Aorta (tissue), 5 donors: ENCODE data around the gene ARHGAP26. TPM values are rescaled to one million over a fixed set of nuclear protein-coding genes. Genes with fewer than 3 reads are reported as not detected.
A peak's percentile ranks its signal among the peaks of the same experiment; 100 is the strongest.

Source experiments
- ATAC-seq: fragments of 200-7000 bp; cut with Tn5 transposase; one replicate; pipeline ENCODE4 v1.9.1; 2022; ENCODE audit warnings: moderate library complexity; ENCODE audit not compliant: low FRiP score
- DNase-seq, 2 donors: peaks; one replicate each; pipeline ENCODE4 v3.0.0-alpha.2; 2020
- H3K27ac ChIP-seq, 2 donors: one replicate each; pipeline ENCODE4 v1.5.1; 2013; ENCODE audit warnings: low read length in 2 of 2, mild to moderate bottlenecking in 2 of 2, moderate library complexity in 2 of 2, control low read depth in 1 of 2, inconsistent platforms in 1 of 2, low read depth in 1 of 2
- H3K27me3 ChIP-seq, 2 donors: one replicate each; pipeline ENCODE4 v1.6.1; 2013; ENCODE audit warnings: control low read depth in 1 of 2, low read length in 1 of 2, mild to moderate bottlenecking in 1 of 2, moderate library complexity in 1 of 2; ENCODE audit not compliant: insufficient read depth in 2 of 2, control insufficient read depth in 1 of 2
- H3K36me3 ChIP-seq, 2 donors: one replicate each; pipeline ENCODE4 v1.6.1; 2013; ENCODE audit warnings: control low read depth in 1 of 2, low read length in 1 of 2, mild to moderate bottlenecking in 1 of 2; ENCODE audit not compliant: insufficient read depth in 2 of 2, control insufficient read depth in 1 of 2
- H3K4me1 ChIP-seq, 2 donors: one replicate each; pipeline ENCODE4 v1.6.1; 2013; ENCODE audit warnings: low read length in 2 of 2, control low read depth in 1 of 2, mild to moderate bottlenecking in 1 of 2, moderate library complexity in 1 of 2; ENCODE audit not compliant: insufficient read depth in 2 of 2, control insufficient read depth in 1 of 2
- H3K4me3 ChIP-seq, 2 donors: one replicate each; pipeline ENCODE4 v1.5.1; 2013; ENCODE audit warnings: low read length in 2 of 2, control low read depth in 1 of 2, mild to moderate bottlenecking in 1 of 2
- H3K9me3 ChIP-seq: one replicate; pipeline ENCODE4 v1.6.1; 2013; ENCODE audit warnings: mild to moderate bottlenecking, low read length; ENCODE audit not compliant: control insufficient read depth
- WGBS, 2 donors: extraction: QIAGEN DNeasy Blood & Tissue Kit; methylation state at CpG; one replicate each; pipeline ENCODE4 v1.1.7; 2013; 5-methylcytosine and 5-hydroxymethylcytosine counted together
- intact Hi-C, 2 donors: fragments of 100-400 bp; cut with DNase I; formaldehyde crosslinking; loops; one replicate each; pipeline versions ENCODE4 v1.14.2 to v1.15.0; 2022
- polyA plus RNA-seq, 2 donors: library from polyadenylated mRNA; stranded (reverse); fragments of 200-250 nt; gene quantifications; one replicate each; pipeline ENCODE4 v1.2.3, GENCODE V29; 2013
- total RNA-seq, 2 donors: library from RNA; stranded (reverse); fragmentation: NEBNext Ultra II Directional; extraction: Animal tissue kit (Norgen Biotek cat#: 25700); gene quantifications; one replicate each; pipeline ENCODE4 v1.2.1, GENCODE V29; 2021
- donor health status: healthy with polysubstance abuse.
- donor health status: Bipolar disorder and iron deficiency.
- donor health status: DM: no; HTN: no; CAD: no.
- donor health status: DM: no; HTN: no; CAD: no.
- donor health status: DM: yes; HTN: yes; CAD: no.

Gene ARHGAP26
- total and polyA plus RNA-seq, 4 donors: 4.5 to 70.7 (median 29.6) TPM

GRCh38 chr5:143215690-143216089 is 445.5 kb downstream of the ARHGAP26 start:
- no peak for DNase-seq
- no peak for ATAC-seq
- no peaks in the 10 kb centered on the region for H3K9me3 ChIP-seq
- WGBS, 2 donors: 96 to 97% methylated on average over 6 of the region's 6 CpGs
- intact Hi-C loops: no loop called here
- H3K4me3 ChIP-seq: no peak overlapping the region
- H3K4me1 ChIP-seq: peaks cover 0 to 3% of the 10 kb centered on the region in 2 donors
- H3K36me3 ChIP-seq: peaks cover 0 to 7% of the 10 kb centered on the region in 2 donors
- H3K27me3 ChIP-seq: no peaks in the 10 kb centered on the region
- H3K27ac ChIP-seq: no peak overlapping the region

- ATAC-seq: no peak
Measured at GRCh38 chr5:143216211-143216610, 446.0 kb downstream of the ARHGAP26 start.

GRCh38 chr5:143217065-143217803 is 447.1 kb downstream of the ARHGAP26 start:
- Histone ChIP-seq H3K36me3 (peaks cover 0 to 7% of the 10 kb centered on the region in 2 donors), H3K27me3 (no peaks in the 10 kb centered on the region), H3K9me3 (no peaks in the 10 kb centered on the region), H3K4me1 (peaks cover 0 to 3% of the 10 kb centered on the region in 2 donors), H3K4me3 (no peak overlapping the region), H3K27ac (no peak overlapping the region)
- ATAC-seq (no peak), DNase-seq (no peak)
- 86% methylated on average over 10 of the region's 10 CpGs for WGBS, 2 donors
- intact Hi-C loops: no loop called here

More at GRCh38 chr5:143216211-143216610, 446.0 kb downstream of the ARHGAP26 start:
- H3K36me3 ChIP-seq: peaks cover 0 to 7% of the 10 kb centered on the region in 2 donors
- WGBS, 2 donors: 86 to 87% methylated on average over 9 of the region's 9 CpGs
- no peak overlapping the region for H3K27ac ChIP-seq
- no peaks in the 10 kb centered on the region for H3K27me3 ChIP-seq
- DNase-seq: no peak
- no peaks in the 10 kb centered on the region for H3K9me3 ChIP-seq
- intact Hi-C loops: no loop called here
- H3K4me1 ChIP-seq: peaks cover 0 to 3% of the 10 kb centered on the region in 2 donors
- no peak overlapping the region for H3K4me3 ChIP-seq

GRCh38 chr5:143217804-143218160 is 447.6 kb downstream of the ARHGAP26 start:
- Histone ChIP-seq H3K27ac (no peak overlapping the region), H3K27me3 (no peaks in the 10 kb centered on the region), H3K36me3 (peaks cover 0 to 7% of the 10 kb centered on the region in 2 donors), H3K9me3 (no peaks in the 10 kb centered on the region), H3K4me1 (peaks cover 0 to 3% of the 10 kb centered on the region in 2 donors), H3K4me3 (no peak overlapping the region)
- DNase-seq (no peak), ATAC-seq (no peak)
- WGBS, 2 donors: 97 to 98% methylated on average over 2 of the region's 2 CpGs
- intact Hi-C loops: no loop called here

- intact Hi-C loops: no loop called here
- Histone ChIP-seq H3K36me3 (peaks cover 0 to 12% of the 10 kb centered on the region in 2 donors), H3K4me1 (no peaks in the 10 kb centered on the region), H3K27me3 (no peaks in the 10 kb centered on the region), H3K9me3 (no peaks in the 10 kb centered on the region), H3K4me3 (no peak overlapping the region), H3K27ac (no peak overlapping the region)
- ATAC-seq (no peak), DNase-seq (no peak)
- WGBS, 2 donors: 96 to 99% methylated on average over 4 of the region's 4 CpGs
Measured at GRCh38 chr5:143218517-143219170, 448.5 kb downstream of the ARHGAP26 start.

GRCh38 chr5:143219696-143220095 is 449.5 kb downstream of the ARHGAP26 start:
- ATAC-seq: no peak
- no peaks in the 10 kb centered on the region for H3K9me3 ChIP-seq
- intact Hi-C loops: no loop called here
- no peak overlapping the region for H3K27ac ChIP-seq
- no peak for DNase-seq
- H3K4me1 ChIP-seq: no peaks in the 10 kb centered on the region
- H3K27me3 ChIP-seq: no peaks in the 10 kb centered on the region
- peaks cover 0 to 13% of the 10 kb centered on the region in 2 donors for H3K36me3 ChIP-seq
- WGBS, 2 donors: 46 to 64% methylated on average over 2 of the region's 2 CpGs
- H3K4me3 ChIP-seq: no peak overlapping the region

- no peaks in the 10 kb centered on the region for H3K27me3 ChIP-seq
- ATAC-seq (no peak), DNase-seq (no peak)
- H3K36me3 ChIP-seq: peaks cover 0 to 13% of the 10 kb centered on the region in 2 donors
- no peaks in the 10 kb centered on the region for H3K9me3 ChIP-seq
- 93 to 96% methylated on average over 3 of the region's 3 CpGs for WGBS, 2 donors
- H3K27ac ChIP-seq: no peak overlapping the region
- intact Hi-C loops: no loop called here
- no peak overlapping the region for H3K4me3 ChIP-seq
- H3K4me1 ChIP-seq: no peaks in the 10 kb centered on the region
Measured at GRCh38 chr5:143220748-143221251, 450.6 kb downstream of the ARHGAP26 start.

GRCh38 chr5:143222287-143223231 is 452.4 kb downstream of the ARHGAP26 start:
- H3K4me3 ChIP-seq: no peak overlapping the region
- H3K36me3 ChIP-seq: peaks cover 0 to 8% of the 10 kb centered on the region in 2 donors
- WGBS, 2 donors: 60 to 67% methylated on average over 16 of the region's 16 CpGs
- DNase-seq: peak in 1 of 2 donors; percentile 59
- H3K9me3 ChIP-seq: no peaks in the 10 kb centered on the region
- no peaks in the 10 kb centered on the region for H3K4me1 ChIP-seq
- intact Hi-C loops: no loop called here
- peak; percentile 44 for ATAC-seq
- H3K27me3 ChIP-seq: no peaks in the 10 kb centered on the region
- H3K27ac ChIP-seq: no peak overlapping the region
